SK-N-SH (cell line): ENCODE data around the gene PSMB4. TPM values are rescaled to one million over a fixed set of nuclear protein-coding genes. Genes with fewer than 3 reads are reported as not detected.
"Not testable (repeated sequence)": the region's sequence is repeated elsewhere in the genome, so short reads cannot be mapped to it uniquely, and the experiment has no call there.

Source experiments
- CTCF ChIA-PET: fragments of 300-600, 350-600 bp; formaldehyde crosslinking; extraction: SDS; loops from one replicate; lab custom pipeline; 2021; lab: Yijun Ruan, JAX
- POLR2A ChIA-PET: fragments of 350-600 bp; sonication (Branson Sonifier 250); formaldehyde crosslinking; extraction: SDS; loops from one replicate; lab custom pipeline; 2020; ENCODE audit warnings: antibody characterized with exemption, inconsistent platforms; lab: Yijun Ruan, JAX
- DNase-seq: peaks from one replicate; pipeline ENCODE4 v3.0.0; 2012
- H2AFZ ChIP-seq: fragments of 200-600 bp; sonication (generic); 2 replicates; pipeline ENCODE4 v1.8.1; 2016; ENCODE audit warnings: antibody characterized with exemption, mild to moderate bottlenecking, low read depth
- H3F3A ChIP-seq: fragments of 200-600 bp; sonication (generic); replicated peaks from 2 replicates; pipeline ENCODE3; 2016; ENCODE audit warnings: antibody characterized with exemption, mild to moderate bottlenecking; ENCODE audit not compliant: insufficient read depth
- H3K27ac ChIP-seq, 2 experiments: fragments of 200-500 bp in 1 of 2; fragments of 200-600 bp in 1 of 2; sonication (Bioruptor generic) in 1 of 2; sonication (generic), shearing (Covaris generic) in 1 of 2; 2 replicates each; pipeline versions ENCODE4 v1.5.1 to v1.6.1; 2014 to 2016; ENCODE audit warnings: low read depth in 2 of 2, inconsistent platforms in 1 of 2, low read length in 1 of 2, mild to moderate bottlenecking in 1 of 2, mixed read lengths in 1 of 2
- H3K27me3 ChIP-seq: fragments of 200-600 bp; sonication (generic), shearing (Covaris generic); 2 replicates; pipeline ENCODE4 v1.6.1; 2016; ENCODE audit warnings: mixed run types; ENCODE audit not compliant: insufficient read depth
- H3K36me3 ChIP-seq, 2 experiments: fragments of 200-500 bp in 1 of 2; fragments of 200-600 bp in 1 of 2; sonication (Bioruptor generic) in 1 of 2; sonication (generic) in 1 of 2; replicated peaks in 1 of 2; 2 replicates each; pipeline versions ENCODE3 to v1.5.1; 2014 to 2016; ENCODE audit warnings: low read length in 1 of 2, mild to moderate bottlenecking in 1 of 2; ENCODE audit not compliant: insufficient read depth in 2 of 2, control insufficient read depth in 1 of 2
- H3K4me1 ChIP-seq, 2 experiments: fragments of 200-500 bp in 1 of 2; fragments of 200-600 bp in 1 of 2; sonication (Bioruptor generic) in 1 of 2; sonication (generic), shearing (Covaris generic) in 1 of 2; 2 replicates each; pipeline versions ENCODE4 v1.5.1 to v1.6.1; 2014 to 2016; ENCODE audit warnings: low read depth in 1 of 2, low read length in 1 of 2, mixed run types in 1 of 2; ENCODE audit not compliant: insufficient read depth in 2 of 2, control insufficient read depth in 1 of 2
- H3K4me2 ChIP-seq: fragments of 200-600 bp; sonication (generic), shearing (Covaris generic); 2 replicates; pipeline ENCODE4 v1.6.1; 2017; ENCODE audit warnings: mixed run types
- H3K4me3 ChIP-seq, 2 experiments: fragments of 200-500 bp in 1 of 2; fragments of 200-600 bp in 1 of 2; sonication (Bioruptor generic) in 1 of 2; sonication (generic), shearing (Covaris generic) in 1 of 2; 2 replicates each; pipeline versions ENCODE4 v1.5.1 to v1.8.1; 2014 to 2016; ENCODE audit warnings: low read depth in 2 of 2, inconsistent platforms in 1 of 2, low read length in 1 of 2, mild to moderate bottlenecking in 1 of 2, mixed read lengths in 1 of 2, moderate library complexity in 1 of 2
- H3K79me2 ChIP-seq: fragments of 200-600 bp; sonication (generic); 2 replicates; pipeline ENCODE4 v1.8.1; 2017; ENCODE audit warnings: mild to moderate bottlenecking; ENCODE audit not compliant: insufficient read depth
- H3K9ac ChIP-seq: fragments of 200-600 bp; sonication (generic); 2 replicates; pipeline ENCODE4 v1.6.1; 2017; ENCODE audit warnings: mixed run types
- H3K9me2 ChIP-seq: fragments of 200-600 bp; sonication (generic); 2 replicates; pipeline ENCODE4 v1.6.1; 2017; ENCODE audit warnings: mixed run types
- H3K9me3 ChIP-seq: fragments of 200-600 bp; sonication (generic); 2 replicates; pipeline ENCODE4 v1.6.1; 2017; ENCODE audit warnings: mixed run types, mild to moderate bottlenecking, moderate library complexity
- H4K20me1 ChIP-seq: fragments of 200-600 bp; sonication (generic); 2 replicates; pipeline ENCODE4 v1.6.1; 2017; ENCODE audit warnings: mild to moderate bottlenecking, mixed run types; ENCODE audit not compliant: insufficient read depth
- CHD2 ChIP-seq: fragments of 150-350 bp; IDR thresholded peaks from 2 replicates; pipeline ENCODE4 v1.6.1; 2018; ENCODE audit warnings: low read length; ENCODE audit not compliant: partially characterized antibody
- ELF1 ChIP-seq: IDR thresholded peaks from 2 replicates; pipeline ENCODE4 v1.4.0; 2012
- EZH2phosphoT487 ChIP-seq: fragments of 200-600 bp; sonication (generic); IDR thresholded peaks from 2 replicates; pipeline ENCODE4 v1.6.1; 2017; ENCODE audit warnings: low read depth, mixed run types, mild to moderate bottlenecking, antibody characterized with exemption, moderate library complexity, borderline replicate concordance
- FOSL2 ChIP-seq: IDR thresholded peaks from 2 replicates; pipeline ENCODE4 v1.4.0; 2012; ENCODE audit warnings: low read depth, mild to moderate bottlenecking, moderate library complexity, borderline replicate concordance
- FOXJ3 ChIP-seq: sonication (generic); formaldehyde crosslinking; IDR thresholded peaks from 2 replicates; pipeline ENCODE4 v1.5.1; 2020; ENCODE audit warnings: mild to moderate bottlenecking, missing genetic modification reagents
- FOXM1 ChIP-seq: IDR thresholded peaks from 2 replicates; pipeline ENCODE4 v1.4.0; 2012; ENCODE audit warnings: low read depth, mild to moderate bottlenecking
- GABPA ChIP-seq: IDR thresholded peaks from 2 replicates; pipeline ENCODE4 v1.4.0; 2012; ENCODE audit warnings: low read depth, mild to moderate bottlenecking
- IRF3 ChIP-seq: fragments of 150-350 bp; IDR thresholded peaks from 2 replicates; pipeline ENCODE4 v1.6.1; 2016; ENCODE audit warnings: mild to moderate bottlenecking, low read depth, low read length
- JUND ChIP-seq: IDR thresholded peaks from 2 replicates; pipeline ENCODE4 v1.4.0; 2012
- MXI1 ChIP-seq: IDR thresholded peaks from 2 replicates; pipeline ENCODE4 v1.6.1; 2012; ENCODE audit warnings: mild to moderate bottlenecking, low read depth, low read length, improper control_type of control experiment
- NFIC ChIP-seq: IDR thresholded peaks from 2 replicates; pipeline ENCODE4 v1.4.0; 2012; ENCODE audit warnings: borderline replicate concordance
- POLR2AphosphoS5 ChIP-seq: IDR thresholded peaks from 2 replicates; pipeline ENCODE4 v1.6.1; 2012; ENCODE audit warnings: low read depth, low read length
- RCOR1 ChIP-seq: fragments of 150-350 bp; IDR thresholded peaks from 2 replicates; pipeline ENCODE4 v1.6.1; 2017; ENCODE audit warnings: antibody characterized with exemption, low read length
- TEAD4 ChIP-seq: IDR thresholded peaks from 2 replicates; pipeline ENCODE4 v1.4.0; 2012; ENCODE audit warnings: mild to moderate bottlenecking, borderline replicate concordance; ENCODE audit not compliant: insufficient read depth
- YY1 ChIP-seq: IDR thresholded peaks from 2 replicates; pipeline ENCODE4 v1.4.0; 2012; ENCODE audit warnings: low read depth, mild to moderate bottlenecking
- WGBS: methylation state at CpG from one replicate; pipeline ENCODE4 v1.1.6; 2017; ENCODE audit warnings: low lambda C conversion rate; 5-methylcytosine and 5-hydroxymethylcytosine counted together
- polyA plus RNA-seq, 3 experiments: library from polyadenylated mRNA; depleted of rRNA; stranded (reverse); fragments of >200 nt; gene quantifications; 2 replicates each; pipeline ENCODE4 v1.2.3, GENCODE V29; 2012
- TF ChIP-seq, protein P1 (sequence below): fragments of 150-350 bp; IDR thresholded peaks from 2 replicates; pipeline ENCODE4 v1.6.1; 2017; ENCODE audit warnings: antibody characterized with exemption, low read length, low read depth, borderline replicate concordance
- TF ChIP-seq, protein P2 (sequence below): IDR thresholded peaks from 2 replicates; pipeline ENCODE4 v1.4.0; 2012; ENCODE audit warnings: low read depth, borderline replicate concordance

The PSMB4 gene
- polyA plus RNA-seq, 1 of the 3 experiments (the other 2 are of a cell fraction) = 716 TPM

DNA sequence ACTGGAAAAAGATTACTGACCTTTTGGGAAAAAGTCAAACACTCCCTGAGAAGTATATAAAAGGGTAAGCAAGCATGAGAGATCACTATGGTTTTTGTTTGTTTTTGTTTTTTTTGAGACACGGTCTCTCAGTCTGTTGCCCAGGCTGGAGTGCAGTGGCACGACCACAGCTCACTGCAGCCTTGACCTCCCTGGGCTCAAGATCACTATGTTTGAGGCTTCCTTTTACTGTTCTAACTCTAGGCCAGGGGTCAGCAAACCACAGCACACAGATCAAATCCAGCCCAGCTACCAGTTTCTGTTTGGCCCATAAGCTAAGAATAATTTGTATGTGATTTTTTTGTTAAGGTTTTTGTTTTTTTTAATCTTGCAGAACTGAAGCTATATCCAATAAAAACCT, 25.7 kb downstream of the PSMB4 start:
- H3K4me3 ChIP-seq = no peak overlapping the region
- POLR2A ChIA-PET = no interaction called here
- 90% methylated on average over 2 of the region's 2 CpGs for WGBS
- no peaks in the 10 kb centered on the region for H4K20me1 ChIP-seq
- H3K27ac ChIP-seq = no peak overlapping the region
- no peak overlapping the region for H2AFZ ChIP-seq
- H3K9me3 ChIP-seq = no peaks in the 10 kb centered on the region
- peaks cover 74 to 92% of the 10 kb centered on the region in 2 experiments for H3K36me3 ChIP-seq
- CTCF ChIA-PET = interaction anchor here (1.1 to 1.4 kb wide), 3 partner anchors 12 to 24 kb away, joined by 3 to 4 read pairs (median 3); no protein-coding TSS in a partner anchor
- no peaks in the 10 kb centered on the region for H3K27me3 ChIP-seq
- peaks cover 8% of the 10 kb centered on the region for H3F3A ChIP-seq
- no peak overlapping the region for H3K4me2 ChIP-seq
- H3K79me2 ChIP-seq = peaks cover 8% of the 10 kb centered on the region
- TF ChIP-seq TEAD4 (no peak), IRF3 (no peak), FOXJ3 (no peak), CHD2 (no peak), JUND (no peak), NFIC (no peak), EZH2phosphoT487 (no peak), GABPA (no peak), RCOR1 (no peak)
- TF ChIP-seq, protein P1, sequence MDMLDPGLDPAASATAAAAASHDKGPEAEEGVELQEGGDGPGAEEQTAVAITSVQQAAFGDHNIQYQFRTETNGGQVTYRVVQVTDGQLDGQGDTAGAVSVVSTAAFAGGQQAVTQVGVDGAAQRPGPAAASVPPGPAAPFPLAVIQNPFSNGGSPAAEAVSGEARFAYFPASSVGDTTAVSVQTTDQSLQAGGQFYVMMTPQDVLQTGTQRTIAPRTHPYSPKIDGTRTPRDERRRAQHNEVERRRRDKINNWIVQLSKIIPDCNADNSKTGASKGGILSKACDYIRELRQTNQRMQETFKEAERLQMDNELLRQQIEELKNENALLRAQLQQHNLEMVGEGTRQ = no peak
- DNase-seq = no peak
- H3K9ac ChIP-seq = no peak overlapping the region
- no peaks in the 10 kb centered on the region for H3K9me2 ChIP-seq
- H3K4me1 ChIP-seq = no peaks in the 10 kb centered on the region

GRCh38 chr1:151428068-151428467, 28.7 kb downstream of the PSMB4 start:
- WGBS = 96% methylated on average over 7 of the region's 7 CpGs
- POLR2A ChIA-PET = no interaction called here
- H3K9me3 ChIP-seq = no peaks in the 10 kb centered on the region
- DNase-seq = no peak
- H3K27ac ChIP-seq = no peak overlapping the region
- CTCF ChIA-PET = interaction anchor here (0.9 to 1.4 kb wide), 4 partner anchors 46 to 307 kb away, joined by 3 to 4 read pairs (median 4); no protein-coding TSS in a partner anchor
- H3K27me3 ChIP-seq = no peaks in the 10 kb centered on the region
- H4K20me1 ChIP-seq = peaks cover 15% of the 10 kb centered on the region; the same call in 1 of the 2 replicates
- H2AFZ ChIP-seq = no peak overlapping the region
- no peak overlapping the region for H3K4me2 ChIP-seq
- no peak overlapping the region for H3K4me3 ChIP-seq
- H3K79me2 ChIP-seq = peaks cover 36% of the 10 kb centered on the region
- H3K4me1 ChIP-seq = no peaks in the 10 kb centered on the region
- TF ChIP-seq YY1 (no peak), GABPA (no peak), FOXM1 (no peak), NFIC (no peak), FOSL2 (no peak), ELF1 (no peak), MXI1 (no peak), FOXJ3 (no peak), TEAD4 (no peak), POLR2AphosphoS5 (no peak)
- TF ChIP-seq, protein P2, sequence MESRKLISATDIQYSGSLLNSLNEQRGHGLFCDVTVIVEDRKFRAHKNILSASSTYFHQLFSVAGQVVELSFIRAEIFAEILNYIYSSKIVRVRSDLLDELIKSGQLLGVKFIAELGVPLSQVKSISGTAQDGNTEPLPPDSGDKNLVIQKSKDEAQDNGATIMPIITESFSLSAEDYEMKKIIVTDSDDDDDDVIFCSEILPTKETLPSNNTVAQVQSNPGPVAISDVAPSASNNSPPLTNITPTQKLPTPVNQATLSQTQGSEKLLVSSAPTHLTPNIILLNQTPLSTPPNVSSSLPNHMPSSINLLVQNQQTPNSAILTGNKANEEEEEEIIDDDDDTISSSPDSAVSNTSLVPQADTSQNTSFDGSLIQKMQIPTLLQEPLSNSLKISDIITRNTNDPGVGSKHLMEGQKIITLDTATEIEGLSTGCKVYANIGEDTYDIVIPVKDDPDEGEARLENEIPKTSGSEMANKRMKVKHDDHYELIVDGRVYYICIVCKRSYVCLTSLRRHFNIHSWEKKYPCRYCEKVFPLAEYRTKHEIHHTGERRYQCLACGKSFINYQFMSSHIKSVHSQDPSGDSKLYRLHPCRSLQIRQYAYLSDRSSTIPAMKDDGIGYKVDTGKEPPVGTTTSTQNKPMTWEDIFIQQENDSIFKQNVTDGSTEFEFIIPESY = no peak
- peaks cover 65 to 78% of the 10 kb centered on the region in 2 experiments for H3K36me3 ChIP-seq
- H3K9ac ChIP-seq = no peak overlapping the region
- no peaks in the 10 kb centered on the region for H3K9me2 ChIP-seq
- no peaks in the 10 kb centered on the region for H3F3A ChIP-seq

GRCh38 chr1:151433827-151434226, 34.5 kb downstream of the PSMB4 start:
- not testable (repeated sequence) for H3K4me2 ChIP-seq, H2AFZ ChIP-seq, H3K4me1 ChIP-seq, H3K27me3 ChIP-seq, H3K4me3 ChIP-seq, H3K9me3 ChIP-seq, H3K27ac ChIP-seq, H3F3A ChIP-seq, H3K9ac ChIP-seq, DNase-seq, H3K9me2 ChIP-seq
- Histone ChIP-seq H4K20me1 (peaks cover 47% of the 10 kb centered on the region), H3K79me2 (peaks cover 94% of the 10 kb centered on the region), H3K36me3 (peaks cover 18 to 31% of the 10 kb centered on the region in 2 experiments)
- WGBS = 100% methylated on average over 5 of the region's 5 CpGs
- POLR2A ChIA-PET = interaction anchor here (0.8 kb wide), 1 partner anchor 8 kb away, joined by 3 read pairs; no protein-coding TSS in a partner anchor
- CTCF ChIA-PET = interaction anchor here (1.1 to 1.3 kb wide), 2 partner anchors 10 to 30 kb away, joined by 4 to 5 read pairs; no protein-coding TSS in a partner anchor
